Subcutaneous abdominal adipose tissue (tissue), 5 donors: ENCODE measurements around the gene MST1.

Experiments
- H3K27ac ChIP-seq: one replicate; pipeline ENCODE4 v1.7.0; 2013; ENCODE audit warnings: low read depth, mild to moderate bottlenecking, inconsistent platforms, low read length, moderate library complexity
- H3K27me3 ChIP-seq, 5 donors: one replicate each; pipeline ENCODE4 v1.7.0; 2013; ENCODE audit warnings: low read length in 5 of 5, inconsistent platforms in 1 of 5; ENCODE audit not compliant: control insufficient read depth in 5 of 5, insufficient read depth in 4 of 5
- H3K36me3 ChIP-seq, 5 donors: one replicate each; pipeline ENCODE4 v1.7.0; 2013; ENCODE audit warnings: low read length in 5 of 5; ENCODE audit not compliant: control insufficient read depth in 5 of 5, insufficient read depth in 5 of 5
- H3K4me1 ChIP-seq, 5 donors: one replicate each; pipeline ENCODE4 v1.7.0; 2013; ENCODE audit warnings: low read length in 5 of 5, mild to moderate bottlenecking in 3 of 5, moderate library complexity in 1 of 5; ENCODE audit not compliant: control insufficient read depth in 5 of 5, insufficient read depth in 5 of 5
- H3K4me3 ChIP-seq, 5 donors: one replicate each; pipeline ENCODE4 v1.7.0; 2013; ENCODE audit warnings: low read length in 5 of 5, low read depth in 1 of 5
- H3K9ac ChIP-seq, 5 donors: one replicate each; pipeline ENCODE4 v1.7.0; 2013; ENCODE audit warnings: low read length in 5 of 5, mild to moderate bottlenecking in 4 of 5, moderate library complexity in 3 of 5
- H3K9me3 ChIP-seq, 5 donors: one replicate each; pipeline ENCODE4 v1.7.0; 2013; ENCODE audit warnings: low read length in 5 of 5; ENCODE audit not compliant: control insufficient read depth in 5 of 5
- donor health status: healthy.
- donor health status: healthy.
- donor health status: healthy.
- donor health status: healthy.
- donor health status: healthy.

Gene MST1

GRCh38 chr3:49712631-49713317 lies 23.5 kb upstream of the MST1 start:
- no peaks in the 10 kb centered on the region for H3K9me3 ChIP-seq
- H3K36me3 ChIP-seq: peaks cover 0 to 61% (median 37%) of the 10 kb centered on the region in 5 donors
- no peak overlapping the region for H3K4me3 ChIP-seq

DNA sequence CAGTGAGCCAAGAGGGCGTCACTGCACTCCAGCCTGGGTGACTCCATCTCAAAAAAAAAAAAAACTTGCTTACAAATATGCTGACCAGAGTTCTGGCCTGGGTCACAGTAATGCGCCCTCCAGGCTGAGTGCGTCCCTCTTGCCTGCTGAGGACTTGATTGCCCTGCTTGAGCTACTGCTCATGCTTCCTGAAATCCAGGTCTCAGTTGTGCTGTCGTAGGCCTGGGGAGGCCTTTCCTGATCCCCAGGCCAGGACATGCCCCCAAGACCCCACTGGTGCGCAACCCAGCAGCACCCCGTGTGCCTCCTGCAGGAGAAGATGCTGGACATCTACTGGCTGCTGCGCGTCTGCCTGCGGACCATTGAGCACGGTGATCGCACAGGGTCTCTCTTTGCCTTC lies 22.9 kb upstream of the MST1 start:
- Histone ChIP-seq H3K4me1 (peaks cover 0 to 3% (median 0%) of the 10 kb centered on the region in 5 donors), H3K9ac (no peak overlapping the region), H3K4me3 (no peak overlapping the region), H3K9me3 (no peaks in the 10 kb centered on the region), H3K27me3 (no peaks in the 10 kb centered on the region), H3K36me3 (peaks cover 0 to 64% (median 40%) of the 10 kb centered on the region in 5 donors), H3K27ac (no peak overlapping the region)

More at GRCh38 chr3:49712631-49713317, 23.5 kb upstream of the MST1 start:
- no peak overlapping the region for H3K9ac ChIP-seq
- no peaks in the 10 kb centered on the region for H3K27me3 ChIP-seq
- H3K27ac ChIP-seq: no peak overlapping the region
- peaks cover 0 to 3% (median 0%) of the 10 kb centered on the region in 5 donors for H3K4me1 ChIP-seq

DNA sequence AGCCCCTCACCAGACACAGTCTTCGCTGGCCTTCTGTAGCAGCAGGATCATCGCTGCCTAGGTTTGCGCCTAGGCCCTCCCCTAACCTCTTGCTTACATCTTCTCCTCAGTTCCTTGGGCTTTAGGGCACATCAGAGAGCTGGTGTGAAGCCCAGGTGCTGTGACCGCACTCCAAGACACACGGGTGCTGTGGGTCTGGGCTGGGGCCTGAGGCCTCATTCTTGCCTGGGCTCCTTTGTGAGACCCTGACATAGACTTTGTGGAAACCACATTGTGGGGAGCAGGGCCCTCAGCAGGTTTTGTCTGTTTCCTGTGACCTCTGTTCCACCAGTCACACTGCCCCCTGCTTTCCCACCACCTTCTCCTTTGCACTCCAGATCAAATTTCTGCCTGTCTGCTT lies 22.2 kb upstream of the MST1 start:
- Histone ChIP-seq H3K36me3 (peaks cover 0 to 69% (median 44%) of the 10 kb centered on the region in 5 donors), H3K4me3 (no peak overlapping the region), H3K9me3 (no peaks in the 10 kb centered on the region), H3K27ac (no peak overlapping the region), H3K27me3 (no peaks in the 10 kb centered on the region), H3K9ac (no peak overlapping the region), H3K4me1 (no peaks in the 10 kb centered on the region)

GRCh38 chr3:49709852-49710251 lies 20.6 kb upstream of the MST1 start:
- no peak overlapping the region for H3K27ac ChIP-seq
- no peak overlapping the region for H3K4me3 ChIP-seq
- peaks cover 0 to 69% (median 49%) of the 10 kb centered on the region in 5 donors for H3K36me3 ChIP-seq
- no peaks in the 10 kb centered on the region for H3K27me3 ChIP-seq
- no peak overlapping the region for H3K9ac ChIP-seq
- H3K4me1 ChIP-seq: no peaks in the 10 kb centered on the region
- H3K9me3 ChIP-seq: no peaks in the 10 kb centered on the region

DNA sequence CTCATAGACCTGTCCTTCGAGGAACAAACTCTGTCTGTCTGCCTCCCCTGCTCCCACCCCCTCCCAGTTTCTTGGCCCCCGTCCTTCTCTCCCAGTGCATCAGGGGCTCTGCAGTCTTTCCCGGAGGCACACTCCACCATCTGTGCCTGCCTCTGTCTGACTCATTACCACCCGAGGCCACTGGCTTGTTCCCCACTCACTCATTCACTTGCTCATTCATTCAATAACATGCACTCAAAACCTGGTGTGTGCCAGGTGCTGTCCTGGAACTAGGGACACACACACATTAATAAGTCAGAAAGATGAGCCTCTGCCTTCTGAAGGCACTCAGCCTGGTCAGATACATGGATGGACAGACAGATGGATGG lies 17.8 kb upstream of the MST1 start:
- peak overlapping the region in 1 of 5 donors; percentile 26 for H3K9ac ChIP-seq
- H3K27ac ChIP-seq: no peak overlapping the region
- H3K4me3 ChIP-seq: no peak overlapping the region
- peaks cover 0 to 68% (median 54%) of the 10 kb centered on the region in 5 donors for H3K36me3 ChIP-seq
- no peaks in the 10 kb centered on the region for H3K27me3 ChIP-seq
- no peaks in the 10 kb centered on the region for H3K9me3 ChIP-seq
- H3K4me1 ChIP-seq: no peaks in the 10 kb centered on the region

DNA sequence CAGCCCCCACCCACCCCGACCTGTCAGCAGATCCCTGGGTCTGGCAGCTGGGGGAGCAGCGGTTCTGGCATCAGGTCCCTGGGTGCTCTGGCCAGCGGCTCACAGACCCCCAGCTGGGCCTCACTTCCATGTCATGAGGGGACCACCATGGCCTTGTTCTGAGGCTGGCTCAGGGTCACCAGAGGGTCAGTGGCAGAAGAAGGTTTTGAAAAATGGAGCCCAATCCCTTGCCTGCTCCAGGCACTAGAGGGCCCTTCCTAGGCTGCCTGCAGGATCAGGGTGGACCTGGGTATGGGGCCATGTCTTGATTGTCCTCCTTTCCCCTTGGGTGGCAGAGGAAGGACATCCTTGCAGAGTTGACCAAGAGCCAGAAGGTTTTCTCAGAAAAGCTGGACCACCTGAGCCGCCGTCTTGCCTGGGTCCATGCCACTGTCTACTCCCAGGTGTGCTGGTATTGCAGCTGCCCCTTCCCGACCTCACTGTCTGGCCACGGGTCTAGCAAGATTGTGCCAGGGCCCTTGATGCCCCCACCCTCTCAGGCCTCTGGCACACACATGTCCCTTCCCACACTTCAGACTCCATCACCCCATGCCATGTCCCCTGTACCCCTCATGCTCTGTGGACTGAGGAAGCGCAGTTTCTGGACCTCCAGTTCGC lies 17.3 kb upstream of the MST1 start:
- Histone ChIP-seq H3K27me3 (no peaks in the 10 kb centered on the region), H3K9me3 (no peaks in the 10 kb centered on the region), H3K4me1 (no peaks in the 10 kb centered on the region), H3K36me3 (peaks cover 0 to 68% (median 57%) of the 10 kb centered on the region in 5 donors), H3K4me3 (no peak overlapping the region), H3K9ac (peak overlapping the region in 1 of 5 donors; percentile 23), H3K27ac (no peak overlapping the region)

DNA sequence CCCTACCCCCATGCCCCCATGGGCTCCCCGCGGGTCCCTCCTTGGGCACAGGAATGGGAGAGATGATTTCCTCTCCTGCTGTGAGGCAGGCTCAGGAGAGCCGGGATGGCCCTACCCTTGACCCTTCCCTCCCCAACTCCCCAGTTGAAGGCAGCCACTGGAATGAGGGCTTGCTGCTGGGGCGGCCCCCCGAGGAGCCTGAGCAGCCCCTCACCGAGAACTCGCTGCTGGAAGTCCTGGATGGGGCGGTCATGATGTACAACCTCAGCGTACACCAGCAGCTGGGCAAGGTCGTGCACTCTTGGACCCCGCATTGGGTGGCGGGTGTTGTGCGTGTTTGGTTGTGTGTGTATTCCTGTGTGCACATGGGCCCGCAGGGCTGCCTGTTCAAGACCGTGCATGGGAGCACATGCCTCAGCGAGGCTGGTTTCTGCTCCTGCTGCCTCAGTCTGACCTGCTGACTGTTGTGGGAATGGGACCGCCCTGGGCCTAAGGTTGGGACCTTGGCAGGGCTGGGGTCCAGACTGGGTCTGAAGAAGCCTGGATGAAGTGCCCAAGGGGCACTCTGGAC lies 16.2 kb upstream of the MST1 start:
- Histone ChIP-seq H3K27ac (no peak overlapping the region), H3K27me3 (no peaks in the 10 kb centered on the region), H3K9me3 (no peaks in the 10 kb centered on the region), H3K4me1 (peaks cover 0 to 3% (median 0%) of the 10 kb centered on the region in 5 donors), H3K4me3 (no peak overlapping the region), H3K36me3 (peaks cover 0 to 73% (median 63%) of the 10 kb centered on the region in 5 donors), H3K9ac (no peak overlapping the region)

- no peak overlapping the region for H3K27ac ChIP-seq
- H3K4me1 ChIP-seq: peaks cover 0 to 3% (median 0%) of the 10 kb centered on the region in 5 donors
- no peaks in the 10 kb centered on the region for H3K9me3 ChIP-seq
- peaks cover 0 to 79% (median 72%) of the 10 kb centered on the region in 5 donors for H3K36me3 ChIP-seq
- no peaks in the 10 kb centered on the region for H3K27me3 ChIP-seq
- H3K4me3 ChIP-seq: no peak overlapping the region
- H3K9ac ChIP-seq: no peak overlapping the region
These were observed 15.4 kb upstream of the MST1 start for GRCh38 chr3:49704629-49705028.

DNA sequence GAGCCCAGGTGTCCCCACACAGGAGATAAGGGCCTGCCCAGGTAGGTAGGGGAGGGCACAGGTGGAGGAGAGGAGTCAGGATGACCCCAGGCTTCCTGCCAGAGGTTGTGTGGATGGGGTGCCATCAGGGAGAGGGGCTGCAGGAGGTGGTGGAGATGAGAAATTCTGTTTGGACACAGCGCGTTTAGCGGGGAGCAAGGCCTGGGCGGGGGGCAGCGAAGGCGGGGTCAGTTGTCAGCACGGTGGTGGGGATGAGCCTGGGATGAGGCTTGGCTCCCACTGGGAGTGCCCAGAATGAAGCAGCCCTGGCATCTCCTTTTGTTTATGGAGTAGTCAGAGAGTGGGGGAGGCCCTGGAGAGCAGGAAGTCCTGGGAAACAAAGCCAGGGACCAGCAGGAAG lies 14.7 kb upstream of the MST1 start:
- Histone ChIP-seq H3K36me3 (peaks cover 0 to 85% (median 76%) of the 10 kb centered on the region in 5 donors), H3K4me1 (peaks cover 0 to 10% (median 6%) of the 10 kb centered on the region in 5 donors), H3K9me3 (no peaks in the 10 kb centered on the region), H3K27me3 (no peaks in the 10 kb centered on the region), H3K9ac (no peak overlapping the region), H3K4me3 (no peak overlapping the region), H3K27ac (no peak overlapping the region)

DNA sequence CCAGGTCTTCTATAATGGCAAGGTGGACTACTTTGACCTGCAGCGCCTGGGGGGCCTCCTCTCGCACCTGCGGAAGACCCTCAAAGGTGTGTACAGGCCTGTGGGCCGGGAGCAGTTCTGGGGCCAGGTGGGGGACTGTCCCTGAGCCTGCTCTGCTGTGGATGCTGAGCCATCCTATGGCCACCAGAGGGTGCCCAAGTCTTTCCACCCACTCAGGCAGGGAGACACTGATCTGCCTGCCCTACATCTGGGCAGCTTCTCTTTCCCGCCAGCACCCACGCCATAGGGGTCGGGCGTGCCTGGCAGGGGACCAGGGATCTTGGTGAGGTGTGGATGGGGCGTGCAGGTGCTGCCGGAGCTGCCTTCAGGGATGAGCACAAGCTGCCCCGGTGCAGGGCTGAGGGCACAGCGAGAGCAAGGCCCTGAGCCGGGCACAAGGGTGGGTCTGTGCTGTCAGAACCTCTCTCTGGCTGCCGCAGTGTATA lies 14.2 kb upstream of the MST1 start:
- H3K27me3 ChIP-seq: no peaks in the 10 kb centered on the region
- peaks cover 0 to 90% (median 77%) of the 10 kb centered on the region in 5 donors for H3K36me3 ChIP-seq
- H3K9ac ChIP-seq: no peak overlapping the region
- H3K9me3 ChIP-seq: no peaks in the 10 kb centered on the region
- H3K4me3 ChIP-seq: no peak overlapping the region
- peaks cover 0 to 14% (median 7%) of the 10 kb centered on the region in 5 donors for H3K4me1 ChIP-seq
- no peak overlapping the region for H3K27ac ChIP-seq
